WTC11 (cell line): ENCODE data around the gene PHF21B. TPM values are rescaled to one million over a fixed set of nuclear protein-coding genes. Genes with fewer than 3 reads are reported as not detected.

ENCODE experiments used
- ATAC-seq: fragments of 200-7000 bp; cut with Tn5 transposase; 2 replicates; pipeline ENCODE4 v1.10.0; 2021; ENCODE audit warnings: mild to moderate bottlenecking, moderate library complexity
- CTCF ChIA-PET: fragments of 300-600 bp; sonication (Branson Sonifier 250); formaldehyde crosslinking; loops from one replicate; lab custom pipeline; 2021; ENCODE audit warnings: antibody characterized with exemption; lab: Charles Lee
- POLR2A ChIA-PET: fragments of 350-600 bp; sonication (Branson Sonifier 250); formaldehyde crosslinking; loops from one replicate; lab custom pipeline; 2021; ENCODE audit warnings: antibody characterized with exemption; lab: Charles Lee
- DNase-seq: peaks from one replicate; pipeline ENCODE4 v3.0.0; 2021; ENCODE audit warnings: low spot score
- H3K27ac Mint-ChIP-seq: 2 replicates; pipeline ENCODE4 v1.8.0; 2021; ENCODE audit warnings: mixed read lengths
- H3K27me3 Mint-ChIP-seq: 2 replicates; pipeline ENCODE4 v1.8.0; 2021; ENCODE audit warnings: low read depth, mild to moderate bottlenecking, moderate library complexity, mixed read lengths
- H3K36me3 Mint-ChIP-seq: 2 replicates; pipeline ENCODE4 v1.8.0; 2021; ENCODE audit warnings: mixed read lengths
- H3K4me1 Mint-ChIP-seq: 2 replicates; pipeline ENCODE4 v1.8.0; 2022; ENCODE audit warnings: mixed read lengths
- H3K4me3 Mint-ChIP-seq: 2 replicates; pipeline ENCODE4 v1.8.0; 2021; ENCODE audit warnings: mild to moderate bottlenecking, moderate library complexity, mixed read lengths
- H3K9me3 Mint-ChIP-seq: 2 replicates; pipeline ENCODE4 v1.8.0; 2021; ENCODE audit warnings: mixed read lengths
- FOXK1 ChIP-seq: sonication (generic); formaldehyde crosslinking; IDR thresholded peaks from 2 replicates; pipeline ENCODE4 v1.8.0; 2022; ENCODE audit warnings: mild to moderate bottlenecking, moderate library complexity, missing genetic modification reagents
- JUN ChIP-seq: sonication (generic); formaldehyde crosslinking; IDR thresholded peaks from 2 replicates; pipeline ENCODE4 v1.8.0; 2023; ENCODE audit warnings: mild to moderate bottlenecking, missing genetic modification reagents
- MXD4 ChIP-seq: fragments of 250-450 bp; sonication (Bioruptor Pico); IDR thresholded peaks from 2 replicates; pipeline ENCODE4 v1.8.0; 2021; ENCODE audit warnings: mild to moderate bottlenecking, moderate library complexity, borderline replicate concordance
- NR1H2 ChIP-seq: sonication (generic); formaldehyde crosslinking; IDR thresholded peaks from 2 replicates; pipeline ENCODE4 v1.9.0; 2021; ENCODE audit warnings: mild to moderate bottlenecking, moderate library complexity, missing genetic modification reagents
- NR3C1 ChIP-seq: sonication (generic); formaldehyde crosslinking; conservative IDR thresholded peaks from 2 replicates; pipeline ENCODE4 v1.8.1; 2023; ENCODE audit warnings: low read depth, mild to moderate bottlenecking, missing genetic modification reagents
- TEAD1 ChIP-seq: sonication (generic); formaldehyde crosslinking; IDR thresholded peaks from 2 replicates; pipeline ENCODE4 v1.8.0; 2022; ENCODE audit warnings: mild to moderate bottlenecking, missing genetic modification reagents
- ZNF423 ChIP-seq: fragments of 250-450 bp; sonication (Bioruptor Pico); IDR thresholded peaks from 2 replicates; pipeline ENCODE4 v2.1.2; 2022; ENCODE audit warnings: mild to moderate bottlenecking, moderate library complexity
- total RNA-seq: library from RNA; stranded (reverse); gene quantifications from 3 replicates; pipeline ENCODE4 v1.2.3, GENCODE V29; 2021
- TF ChIP-seq, protein P1 (sequence below): fragments of 250-450 bp; sonication (Bioruptor Pico); IDR thresholded peaks from 2 replicates; pipeline ENCODE4 v1.8.0; 2021; ENCODE audit warnings: mild to moderate bottlenecking
- TF ChIP-seq, protein P2 (sequence below): sonication (generic); formaldehyde crosslinking; IDR thresholded peaks from 2 replicates; pipeline ENCODE4 v1.8.1; 2022; ENCODE audit warnings: mild to moderate bottlenecking, moderate library complexity, missing genetic modification reagents
- TF ChIP-seq, protein P3 (sequence below): sonication (generic); formaldehyde crosslinking; IDR thresholded peaks from 2 replicates; pipeline ENCODE4 v1.8.1; 2022; ENCODE audit warnings: missing genetic modification reagents, borderline replicate concordance
- TF ChIP-seq, protein P4 (sequence below): sonication (generic); formaldehyde crosslinking; IDR thresholded peaks from 2 replicates; pipeline ENCODE4 v1.8.0; 2023; ENCODE audit warnings: mild to moderate bottlenecking, missing genetic modification reagents
- TF ChIP-seq, protein P5 (sequence below): fragments of 250-450 bp; sonication (Bioruptor Pico); IDR thresholded peaks from 2 replicates; pipeline ENCODE4 v1.9.0; 2021; ENCODE audit warnings: moderate library complexity, mild to moderate bottlenecking, inconsistent platforms, borderline replicate concordance
- TF ChIP-seq, protein P6 (sequence below): sonication (generic); formaldehyde crosslinking; IDR thresholded peaks from 2 replicates; pipeline ENCODE4 v1.8.1; 2022; ENCODE audit warnings: mild to moderate bottlenecking, missing genetic modification reagents, moderate library complexity, borderline replicate concordance
- TF ChIP-seq, protein P7 (sequence below): sonication (generic); formaldehyde crosslinking; IDR thresholded peaks from 2 replicates; pipeline ENCODE4 v1.8.1; 2023; ENCODE audit warnings: mild to moderate bottlenecking, missing genetic modification reagents
- TF ChIP-seq, protein P8 (sequence below): sonication (generic); formaldehyde crosslinking; IDR thresholded peaks from 2 replicates; pipeline ENCODE4 v1.8.1; 2022; ENCODE audit warnings: low read depth, missing genetic modification reagents, borderline replicate concordance

The PHF21B gene
- total RNA-seq, 1 experiment from 2014 or later, result 107 TPM

DNA sequence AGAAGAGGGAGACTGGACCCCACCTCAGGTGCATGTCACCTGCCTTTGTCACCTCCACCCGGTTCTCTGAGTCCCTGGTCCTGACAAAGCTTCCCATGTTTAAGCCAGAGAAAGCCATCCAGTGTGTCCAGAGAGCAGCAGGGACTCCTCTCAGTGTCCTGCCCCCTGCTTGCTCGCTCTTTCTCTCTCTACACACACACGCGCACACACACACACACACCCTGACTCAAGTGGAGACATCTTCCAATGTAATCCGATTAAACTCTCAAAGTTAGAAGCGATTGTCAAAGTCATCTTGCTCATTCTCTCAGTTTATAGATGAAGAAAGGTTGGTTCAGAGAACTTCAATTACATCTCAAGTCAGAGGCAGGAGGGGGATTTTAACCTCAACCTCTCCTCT, 19.7 kb upstream of the PHF21B start:
- Mint-ChIP-seq H3K9me3 (peaks cover 13% of the 10 kb centered on the region), H3K27ac (no peak overlapping the region), H3K4me1 (peaks cover 35% of the 10 kb centered on the region), H3K36me3 (peaks cover 3% of the 10 kb centered on the region; the same call in 1 of the 2 replicates), H3K4me3 (no peak overlapping the region), H3K27me3 (peaks cover 2% of the 10 kb centered on the region)
- TF ChIP-seq, protein P1, sequence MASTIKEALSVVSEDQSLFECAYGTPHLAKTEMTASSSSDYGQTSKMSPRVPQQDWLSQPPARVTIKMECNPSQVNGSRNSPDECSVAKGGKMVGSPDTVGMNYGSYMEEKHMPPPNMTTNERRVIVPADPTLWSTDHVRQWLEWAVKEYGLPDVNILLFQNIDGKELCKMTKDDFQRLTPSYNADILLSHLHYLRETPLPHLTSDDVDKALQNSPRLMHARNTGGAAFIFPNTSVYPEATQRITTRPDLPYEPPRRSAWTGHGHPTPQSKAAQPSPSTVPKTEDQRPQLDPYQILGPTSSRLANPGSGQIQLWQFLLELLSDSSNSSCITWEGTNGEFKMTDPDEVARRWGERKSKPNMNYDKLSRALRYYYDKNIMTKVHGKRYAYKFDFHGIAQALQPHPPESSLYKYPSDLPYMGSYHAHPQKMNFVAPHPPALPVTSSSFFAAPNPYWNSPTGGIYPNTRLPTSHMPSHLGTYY (CRISPR knock-in tag), result no peak
- TF ChIP-seq, protein P2, sequence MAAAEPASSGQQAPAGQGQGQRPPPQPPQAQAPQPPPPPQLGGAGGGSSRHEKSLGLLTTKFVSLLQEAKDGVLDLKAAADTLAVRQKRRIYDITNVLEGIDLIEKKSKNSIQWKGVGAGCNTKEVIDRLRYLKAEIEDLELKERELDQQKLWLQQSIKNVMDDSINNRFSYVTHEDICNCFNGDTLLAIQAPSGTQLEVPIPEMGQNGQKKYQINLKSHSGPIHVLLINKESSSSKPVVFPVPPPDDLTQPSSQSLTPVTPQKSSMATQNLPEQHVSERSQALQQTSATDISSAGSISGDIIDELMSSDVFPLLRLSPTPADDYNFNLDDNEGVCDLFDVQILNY (CRISPR knock-in tag), result no peak
- TF ChIP-seq JUN (CRISPR knock-in tag) (no peak), TEAD1 (CRISPR knock-in tag) (no peak)
- ATAC-seq, result no peak
- POLR2A ChIA-PET, result interaction anchor here (0.5 kb wide), 1 partner anchor 22 kb away, joined by 8 read pairs; no protein-coding TSS in a partner anchor
- CTCF ChIA-PET, result no interaction called here
- DNase-seq, result no peak

DNA sequence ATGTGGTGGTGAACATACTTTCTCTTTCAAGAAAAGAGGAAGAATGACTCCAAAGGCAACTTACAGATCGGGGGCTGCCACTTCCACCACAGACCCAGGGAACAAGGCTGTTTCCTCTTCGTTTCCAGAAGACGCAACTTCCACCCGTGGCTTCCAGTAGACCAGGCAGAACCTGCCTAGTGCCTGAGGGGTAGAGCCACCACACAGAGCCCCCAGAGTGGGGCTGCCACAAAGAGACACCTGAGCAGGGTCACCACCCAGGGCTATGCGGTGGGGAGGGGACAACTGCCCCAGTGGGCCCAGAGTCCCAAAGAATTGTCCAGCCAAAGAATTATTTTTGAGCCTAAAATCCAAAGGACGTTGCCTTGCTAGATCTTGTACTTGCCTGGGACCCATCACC, 16.7 kb upstream of the PHF21B start:
- TF ChIP-seq, protein P3, sequence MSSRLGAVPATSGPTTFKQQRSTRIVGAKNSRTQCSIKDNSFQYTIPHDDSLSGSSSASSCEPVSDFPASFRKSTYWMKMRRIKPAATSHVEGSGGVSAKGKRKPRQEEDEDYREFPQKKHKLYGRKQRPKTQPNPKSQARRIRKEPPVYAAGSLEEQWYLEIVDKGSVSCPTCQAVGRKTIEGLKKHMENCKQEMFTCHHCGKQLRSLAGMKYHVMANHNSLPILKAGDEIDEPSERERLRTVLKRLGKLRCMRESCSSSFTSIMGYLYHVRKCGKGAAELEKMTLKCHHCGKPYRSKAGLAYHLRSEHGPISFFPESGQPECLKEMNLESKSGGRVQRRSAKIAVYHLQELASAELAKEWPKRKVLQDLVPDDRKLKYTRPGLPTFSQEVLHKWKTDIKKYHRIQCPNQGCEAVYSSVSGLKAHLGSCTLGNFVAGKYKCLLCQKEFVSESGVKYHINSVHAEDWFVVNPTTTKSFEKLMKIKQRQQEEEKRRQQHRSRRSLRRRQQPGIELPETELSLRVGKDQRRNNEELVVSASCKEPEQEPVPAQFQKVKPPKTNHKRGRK (CRISPR knock-in tag), result no peak
- TF ChIP-seq MXD4 (CRISPR knock-in tag) (no peak), NR1H2 (CRISPR knock-in tag) (no peak), FOXK1 (CRISPR knock-in tag) (no peak), NR3C1 (no peak), ZNF423 (no peak)
- TF ChIP-seq, protein P4, sequence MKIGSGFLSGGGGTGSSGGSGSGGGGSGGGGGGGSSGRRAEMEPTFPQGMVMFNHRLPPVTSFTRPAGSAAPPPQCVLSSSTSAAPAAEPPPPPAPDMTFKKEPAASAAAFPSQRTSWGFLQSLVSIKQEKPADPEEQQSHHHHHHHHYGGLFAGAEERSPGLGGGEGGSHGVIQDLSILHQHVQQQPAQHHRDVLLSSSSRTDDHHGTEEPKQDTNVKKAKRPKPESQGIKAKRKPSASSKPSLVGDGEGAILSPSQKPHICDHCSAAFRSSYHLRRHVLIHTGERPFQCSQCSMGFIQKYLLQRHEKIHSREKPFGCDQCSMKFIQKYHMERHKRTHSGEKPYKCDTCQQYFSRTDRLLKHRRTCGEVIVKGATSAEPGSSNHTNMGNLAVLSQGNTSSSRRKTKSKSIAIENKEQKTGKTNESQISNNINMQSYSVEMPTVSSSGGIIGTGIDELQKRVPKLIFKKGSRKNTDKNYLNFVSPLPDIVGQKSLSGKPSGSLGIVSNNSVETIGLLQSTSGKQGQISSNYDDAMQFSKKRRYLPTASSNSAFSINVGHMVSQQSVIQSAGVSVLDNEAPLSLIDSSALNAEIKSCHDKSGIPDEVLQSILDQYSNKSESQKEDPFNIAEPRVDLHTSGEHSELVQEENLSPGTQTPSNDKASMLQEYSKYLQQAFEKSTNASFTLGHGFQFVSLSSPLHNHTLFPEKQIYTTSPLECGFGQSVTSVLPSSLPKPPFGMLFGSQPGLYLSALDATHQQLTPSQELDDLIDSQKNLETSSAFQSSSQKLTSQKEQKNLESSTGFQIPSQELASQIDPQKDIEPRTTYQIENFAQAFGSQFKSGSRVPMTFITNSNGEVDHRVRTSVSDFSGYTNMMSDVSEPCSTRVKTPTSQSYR (CRISPR knock-in tag), result no peak
- TF ChIP-seq, protein P5, sequence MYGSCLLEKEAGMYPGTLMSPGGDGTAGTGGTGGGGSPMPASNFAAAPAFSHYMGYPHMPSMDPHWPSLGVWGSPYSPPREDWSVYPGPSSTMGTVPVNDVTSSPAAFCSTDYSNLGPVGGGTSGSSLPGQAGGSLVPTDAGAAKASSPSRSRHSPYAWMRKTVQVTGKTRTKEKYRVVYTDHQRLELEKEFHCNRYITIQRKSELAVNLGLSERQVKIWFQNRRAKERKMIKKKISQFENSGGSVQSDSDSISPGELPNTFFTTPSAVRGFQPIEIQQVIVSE (CRISPR knock-in tag), result no peak
- TF ChIP-seq, protein P6, sequence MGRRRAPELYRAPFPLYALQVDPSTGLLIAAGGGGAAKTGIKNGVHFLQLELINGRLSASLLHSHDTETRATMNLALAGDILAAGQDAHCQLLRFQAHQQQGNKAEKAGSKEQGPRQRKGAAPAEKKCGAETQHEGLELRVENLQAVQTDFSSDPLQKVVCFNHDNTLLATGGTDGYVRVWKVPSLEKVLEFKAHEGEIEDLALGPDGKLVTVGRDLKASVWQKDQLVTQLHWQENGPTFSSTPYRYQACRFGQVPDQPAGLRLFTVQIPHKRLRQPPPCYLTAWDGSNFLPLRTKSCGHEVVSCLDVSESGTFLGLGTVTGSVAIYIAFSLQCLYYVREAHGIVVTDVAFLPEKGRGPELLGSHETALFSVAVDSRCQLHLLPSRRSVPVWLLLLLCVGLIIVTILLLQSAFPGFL (CRISPR knock-in tag), result no peak
- TF ChIP-seq, protein P7, sequence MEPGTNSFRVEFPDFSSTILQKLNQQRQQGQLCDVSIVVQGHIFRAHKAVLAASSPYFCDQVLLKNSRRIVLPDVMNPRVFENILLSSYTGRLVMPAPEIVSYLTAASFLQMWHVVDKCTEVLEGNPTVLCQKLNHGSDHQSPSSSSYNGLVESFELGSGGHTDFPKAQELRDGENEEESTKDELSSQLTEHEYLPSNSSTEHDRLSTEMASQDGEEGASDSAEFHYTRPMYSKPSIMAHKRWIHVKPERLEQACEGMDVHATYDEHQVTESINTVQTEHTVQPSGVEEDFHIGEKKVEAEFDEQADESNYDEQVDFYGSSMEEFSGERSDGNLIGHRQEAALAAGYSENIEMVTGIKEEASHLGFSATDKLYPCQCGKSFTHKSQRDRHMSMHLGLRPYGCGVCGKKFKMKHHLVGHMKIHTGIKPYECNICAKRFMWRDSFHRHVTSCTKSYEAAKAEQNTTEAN (CRISPR knock-in tag), result no peak
- TF ChIP-seq, protein P8, sequence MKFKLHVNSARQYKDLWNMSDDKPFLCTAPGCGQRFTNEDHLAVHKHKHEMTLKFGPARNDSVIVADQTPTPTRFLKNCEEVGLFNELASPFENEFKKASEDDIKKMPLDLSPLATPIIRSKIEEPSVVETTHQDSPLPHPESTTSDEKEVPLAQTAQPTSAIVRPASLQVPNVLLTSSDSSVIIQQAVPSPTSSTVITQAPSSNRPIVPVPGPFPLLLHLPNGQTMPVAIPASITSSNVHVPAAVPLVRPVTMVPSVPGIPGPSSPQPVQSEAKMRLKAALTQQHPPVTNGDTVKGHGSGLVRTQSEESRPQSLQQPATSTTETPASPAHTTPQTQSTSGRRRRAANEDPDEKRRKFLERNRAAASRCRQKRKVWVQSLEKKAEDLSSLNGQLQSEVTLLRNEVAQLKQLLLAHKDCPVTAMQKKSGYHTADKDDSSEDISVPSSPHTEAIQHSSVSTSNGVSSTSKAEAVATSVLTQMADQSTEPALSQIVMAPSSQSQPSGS (CRISPR knock-in tag), result no peak
- ChIA-PET POLR2A (no interaction called here), CTCF (no interaction called here)
- H3K4me3 Mint-ChIP-seq, result no peak overlapping the region
- peaks cover 36% of the 10 kb centered on the region for H3K4me1 Mint-ChIP-seq
- no peak for DNase-seq
- H3K27ac Mint-ChIP-seq, result no peak overlapping the region
- peaks cover 3% of the 10 kb centered on the region; the same call in 1 of the 2 replicates for H3K36me3 Mint-ChIP-seq
- ATAC-seq, result no peak
- peaks cover 5% of the 10 kb centered on the region for H3K27me3 Mint-ChIP-seq
- peaks cover 6% of the 10 kb centered on the region for H3K9me3 Mint-ChIP-seq
